B cell (primary cell): ENCODE measurements around the gene DPYSL3.

ENCODE experiments used
- EZH2 ChIP-seq: IDR thresholded peaks from 2 replicates; pipeline ENCODE4 v1.6.1; 2012; ENCODE audit warnings: borderline replicate concordance, low read depth, mild to moderate bottlenecking, moderate library complexity, low read length; ENCODE audit not compliant: insufficient read depth, poor library complexity, severe bottlenecking
- TF ChIP-seq, protein P1 (sequence below): fragments of 200-600 bp; IDR thresholded peaks from one replicate; pipeline ENCODE4 v1.8.0; 2022; ENCODE audit warnings: antibody characterized with exemption, mild to moderate bottlenecking

DNA sequence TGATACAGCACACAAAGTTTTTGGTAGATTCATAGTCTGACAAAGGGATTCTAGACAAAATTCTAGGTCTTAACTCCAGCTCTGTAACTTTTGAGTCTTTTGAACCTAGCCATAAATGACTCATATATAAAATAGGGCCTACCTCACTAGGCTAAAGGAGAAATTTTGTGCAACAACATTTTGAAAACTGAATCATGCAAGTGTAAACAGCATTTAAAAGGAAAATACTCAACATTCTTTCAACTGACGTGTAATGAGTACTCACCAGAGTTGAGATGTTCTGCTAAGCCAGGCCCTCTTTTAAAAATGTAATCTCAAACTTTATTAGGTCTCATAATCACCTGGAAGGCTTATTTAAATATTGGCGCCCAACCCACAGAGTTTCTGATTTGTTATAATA, 161.8 kb downstream of the DPYSL3 start:
- TF ChIP-seq, protein P1, sequence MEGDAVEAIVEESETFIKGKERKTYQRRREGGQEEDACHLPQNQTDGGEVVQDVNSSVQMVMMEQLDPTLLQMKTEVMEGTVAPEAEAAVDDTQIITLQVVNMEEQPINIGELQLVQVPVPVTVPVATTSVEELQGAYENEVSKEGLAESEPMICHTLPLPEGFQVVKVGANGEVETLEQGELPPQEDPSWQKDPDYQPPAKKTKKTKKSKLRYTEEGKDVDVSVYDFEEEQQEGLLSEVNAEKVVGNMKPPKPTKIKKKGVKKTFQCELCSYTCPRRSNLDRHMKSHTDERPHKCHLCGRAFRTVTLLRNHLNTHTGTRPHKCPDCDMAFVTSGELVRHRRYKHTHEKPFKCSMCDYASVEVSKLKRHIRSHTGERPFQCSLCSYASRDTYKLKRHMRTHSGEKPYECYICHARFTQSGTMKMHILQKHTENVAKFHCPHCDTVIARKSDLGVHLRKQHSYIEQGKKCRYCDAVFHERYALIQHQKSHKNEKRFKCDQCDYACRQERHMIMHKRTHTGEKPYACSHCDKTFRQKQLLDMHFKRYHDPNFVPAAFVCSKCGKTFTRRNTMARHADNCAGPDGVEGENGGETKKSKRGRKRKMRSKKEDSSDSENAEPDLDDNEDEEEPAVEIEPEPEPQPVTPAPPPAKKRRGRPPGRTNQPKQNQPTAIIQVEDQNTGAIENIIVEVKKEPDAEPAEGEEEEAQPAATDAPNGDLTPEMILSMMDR, result no peak
- no peak for TF ChIP-seq EZH2
